GM12801 (cell line): ENCODE data around the gene DIO3.

Source experiments
- TF ChIP-seq, protein P1 (sequence below): IDR thresholded peaks from one replicate; pipeline ENCODE4 v1.5.1; 2011; ENCODE audit warnings: control low read depth; ENCODE audit not compliant: insufficient read length; ENCODE audit errors: extremely low read depth

DIO3 gene

DNA sequence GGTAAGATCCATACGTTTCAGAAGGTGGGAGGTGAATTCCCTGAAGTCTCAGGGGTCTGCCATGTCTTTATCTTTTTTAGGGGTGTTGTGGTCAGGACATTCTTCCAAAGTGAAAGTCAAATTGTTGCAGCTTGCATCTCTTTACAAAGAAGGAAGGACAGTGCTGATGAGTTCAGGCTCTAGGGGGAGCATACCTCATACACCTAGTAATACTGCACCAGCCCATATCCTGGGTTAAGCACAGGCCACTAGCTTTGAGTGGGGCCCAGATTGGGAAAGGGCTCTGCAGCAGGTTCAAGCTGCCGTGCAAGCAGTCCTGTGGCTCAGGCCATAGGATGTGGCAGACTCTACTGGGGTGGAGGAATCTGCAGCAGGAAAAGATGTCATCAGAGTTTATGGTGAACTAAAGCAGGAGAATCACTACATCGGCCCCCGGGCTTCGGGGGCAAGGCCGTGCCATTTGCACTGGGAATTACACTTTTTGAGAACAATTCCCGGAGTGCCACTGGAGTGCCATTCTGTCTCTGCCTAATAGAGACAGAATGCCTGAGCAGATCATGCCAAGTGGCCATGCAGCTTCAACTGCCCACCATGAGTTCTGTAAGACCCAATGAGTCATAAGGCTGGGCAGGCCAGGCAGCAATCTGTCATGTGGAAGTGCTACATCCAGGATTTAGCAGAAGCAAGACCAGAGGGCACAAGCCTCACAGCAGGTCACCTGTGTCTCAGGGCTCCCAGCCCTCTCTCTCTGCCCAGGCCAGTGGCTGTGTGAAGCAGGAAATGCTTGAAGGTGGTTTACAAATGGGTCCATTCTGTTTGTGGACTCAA, 32.3 kb downstream of the DIO3 start:
- TF ChIP-seq, protein P1, sequence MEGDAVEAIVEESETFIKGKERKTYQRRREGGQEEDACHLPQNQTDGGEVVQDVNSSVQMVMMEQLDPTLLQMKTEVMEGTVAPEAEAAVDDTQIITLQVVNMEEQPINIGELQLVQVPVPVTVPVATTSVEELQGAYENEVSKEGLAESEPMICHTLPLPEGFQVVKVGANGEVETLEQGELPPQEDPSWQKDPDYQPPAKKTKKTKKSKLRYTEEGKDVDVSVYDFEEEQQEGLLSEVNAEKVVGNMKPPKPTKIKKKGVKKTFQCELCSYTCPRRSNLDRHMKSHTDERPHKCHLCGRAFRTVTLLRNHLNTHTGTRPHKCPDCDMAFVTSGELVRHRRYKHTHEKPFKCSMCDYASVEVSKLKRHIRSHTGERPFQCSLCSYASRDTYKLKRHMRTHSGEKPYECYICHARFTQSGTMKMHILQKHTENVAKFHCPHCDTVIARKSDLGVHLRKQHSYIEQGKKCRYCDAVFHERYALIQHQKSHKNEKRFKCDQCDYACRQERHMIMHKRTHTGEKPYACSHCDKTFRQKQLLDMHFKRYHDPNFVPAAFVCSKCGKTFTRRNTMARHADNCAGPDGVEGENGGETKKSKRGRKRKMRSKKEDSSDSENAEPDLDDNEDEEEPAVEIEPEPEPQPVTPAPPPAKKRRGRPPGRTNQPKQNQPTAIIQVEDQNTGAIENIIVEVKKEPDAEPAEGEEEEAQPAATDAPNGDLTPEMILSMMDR: no peak

DNA sequence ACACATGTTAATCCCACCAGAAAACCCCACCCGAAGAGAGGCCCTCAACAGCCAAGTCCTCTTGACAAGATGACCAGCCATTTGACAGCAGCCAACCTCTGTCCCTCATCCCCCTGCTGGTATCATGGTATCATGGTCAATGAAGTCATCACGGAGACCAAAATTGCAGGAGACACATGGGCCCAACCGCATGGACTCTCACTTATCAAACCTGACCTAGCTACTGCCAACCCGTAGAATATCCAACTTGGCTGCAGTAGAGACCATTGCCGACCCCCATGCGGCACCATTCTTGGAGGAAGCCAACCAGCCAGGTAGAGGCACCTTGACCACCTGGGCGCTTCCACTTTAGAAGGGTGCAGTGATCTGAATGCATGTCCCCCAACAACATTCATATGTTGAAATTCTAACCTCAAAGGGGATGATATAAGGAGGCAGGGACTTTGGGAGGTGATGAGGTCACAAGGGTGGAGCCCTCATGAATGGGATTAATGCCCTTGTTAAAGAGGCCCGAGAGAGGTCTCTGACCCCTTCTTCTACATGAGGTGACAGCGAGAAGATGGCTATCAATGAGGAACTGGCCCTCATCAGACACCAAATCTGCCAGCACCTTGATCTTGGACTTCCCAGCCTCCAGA, 33.3 kb downstream of the DIO3 start:
- TF ChIP-seq, protein P1: no peak

DNA sequence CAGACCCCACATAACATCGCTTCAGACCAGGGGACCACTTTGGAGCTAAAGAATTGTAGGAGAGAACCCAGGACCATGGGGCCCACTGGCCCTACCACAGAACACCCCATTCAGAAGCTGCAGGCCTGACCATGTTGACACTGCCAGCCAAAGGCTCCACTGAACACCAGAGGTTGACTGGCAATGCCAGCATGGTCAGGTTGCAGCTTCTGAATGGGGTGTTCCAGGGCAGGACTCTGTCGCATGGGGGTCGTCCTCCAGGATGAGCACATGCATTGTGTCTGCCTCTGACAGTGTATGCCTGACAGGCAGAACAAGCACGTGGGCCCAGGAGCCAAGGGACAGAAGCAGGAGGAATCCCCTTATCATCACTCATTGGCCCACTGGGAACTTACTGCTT, 34.1 kb downstream of the DIO3 start:
- TF ChIP-seq, protein P1: no peak

DNA sequence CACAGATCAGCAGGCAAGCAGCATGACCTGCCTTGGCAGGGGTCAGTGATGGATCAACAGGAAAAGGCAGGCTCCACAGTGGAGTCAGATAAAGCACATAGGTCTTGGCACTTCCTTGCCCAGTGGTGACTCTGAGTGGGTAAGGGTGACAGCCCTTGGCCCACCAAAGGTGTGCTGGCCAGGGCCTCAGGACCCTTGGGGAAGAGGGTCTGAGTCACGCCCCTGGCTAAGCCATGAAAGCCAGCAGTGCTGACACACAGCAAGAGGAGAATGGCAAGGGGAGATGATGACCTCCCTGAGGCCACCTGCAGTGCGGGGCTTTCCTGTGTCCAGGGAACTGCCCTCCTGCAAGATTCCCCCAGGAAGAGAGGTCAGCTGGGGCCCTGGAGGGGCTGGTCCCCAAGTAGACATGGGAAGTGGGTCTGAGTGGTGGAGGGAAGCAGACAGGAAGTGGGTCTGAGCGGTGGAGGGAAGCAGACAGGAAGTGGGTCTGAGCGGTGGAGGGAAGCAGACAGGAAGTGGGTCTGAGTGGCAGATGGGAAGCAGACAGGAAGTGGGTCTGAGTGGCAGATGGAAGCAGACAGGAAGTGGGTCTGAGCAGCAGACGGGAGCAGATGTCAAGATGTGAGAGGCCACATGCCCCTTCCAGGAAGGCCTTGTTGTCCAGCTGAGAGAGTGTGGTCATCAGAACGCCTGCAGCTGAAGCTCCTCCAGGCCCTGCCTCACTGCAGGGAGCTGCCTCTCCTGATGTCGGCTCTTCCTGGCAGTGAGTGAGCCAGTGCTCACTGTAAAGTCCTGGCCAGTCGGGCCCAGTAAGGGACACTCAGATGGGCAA, 34.8 kb downstream of the DIO3 start:
- TF ChIP-seq, protein P1: no peak

DNA sequence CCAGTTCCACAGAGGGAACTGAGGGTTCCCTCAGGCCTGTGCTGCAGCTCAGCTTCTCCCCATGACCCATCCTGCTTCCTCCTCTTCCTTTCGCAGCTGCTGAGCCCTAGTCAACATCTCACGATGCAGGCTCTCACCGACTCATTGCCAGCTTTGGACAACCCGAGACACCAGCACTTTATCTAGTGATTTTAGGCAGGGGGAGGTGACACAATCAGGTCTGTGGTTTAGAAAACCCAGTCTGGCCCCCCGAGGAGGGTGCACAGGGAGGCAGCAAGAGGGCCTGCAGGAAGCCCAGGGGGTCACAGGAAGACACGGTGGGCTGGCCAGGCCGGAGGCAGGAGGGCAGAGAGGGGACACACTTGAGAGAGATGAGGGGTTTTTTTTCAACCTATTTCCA, 35.4 kb downstream of the DIO3 start:
- TF ChIP-seq, protein P1: no peak

DNA sequence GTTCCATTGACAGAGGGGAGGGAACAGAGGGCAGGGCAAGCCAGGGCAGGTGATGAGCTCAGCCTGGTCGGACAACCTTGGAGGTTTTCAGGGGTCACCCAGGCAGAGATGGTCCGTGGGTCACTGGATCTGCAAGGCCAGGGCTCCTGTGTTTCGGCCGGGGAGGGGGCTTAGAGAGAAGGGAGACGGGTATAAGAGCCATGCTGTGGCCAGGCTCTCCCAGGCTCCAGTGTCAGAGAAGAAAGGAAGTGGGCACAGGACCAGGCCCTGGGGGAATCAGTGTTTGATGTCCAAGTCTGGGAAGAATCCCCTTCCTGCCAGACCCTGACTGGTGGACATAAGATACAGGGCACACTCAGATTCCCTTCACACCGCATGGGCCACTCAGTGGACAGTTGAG, 36.9 kb downstream of the DIO3 start:
- TF ChIP-seq, protein P1: no peak
